ES-I3 (cell line): ENCODE measurements around the gene WDR48.

Experiments
- H3K36me3 ChIP-seq: 2 replicates; pipeline ENCODE4 v1.6.1; 2013; ENCODE audit warnings: mild to moderate bottlenecking, low read length, control low read depth, moderate library complexity; ENCODE audit not compliant: insufficient read depth
- H3K4me1 ChIP-seq: 2 replicates; pipeline ENCODE4 v1.6.1; 2013; ENCODE audit warnings: mild to moderate bottlenecking, control low read depth, low read length; ENCODE audit not compliant: insufficient read depth
- H3K9ac ChIP-seq: 2 replicates; pipeline ENCODE4 v1.6.1; 2013; ENCODE audit warnings: low read depth, mild to moderate bottlenecking, low read length, moderate library complexity
- H3K9me3 ChIP-seq: 2 replicates; pipeline ENCODE4 v1.6.1; 2013; ENCODE audit warnings: mild to moderate bottlenecking, low read length, moderate library complexity; ENCODE audit not compliant: control insufficient read depth, insufficient read depth

WDR48 gene

GRCh38 chr3:39112113-39112512 lies 60.3 kb downstream of the WDR48 start:
- no peaks in the 10 kb centered on the region for H3K36me3 ChIP-seq
- no peak overlapping the region for H3K9ac ChIP-seq
- H3K9me3 ChIP-seq = no peaks in the 10 kb centered on the region
- H3K4me1 ChIP-seq = no peaks in the 10 kb centered on the region

- Histone ChIP-seq H3K9ac (no peak overlapping the region), H3K36me3 (no peaks in the 10 kb centered on the region), H3K4me1 (no peaks in the 10 kb centered on the region), H3K9me3 (no peaks in the 10 kb centered on the region)
Observed at GRCh38 chr3:39112535-39112934, 60.7 kb downstream of the WDR48 start.

- no peaks in the 10 kb centered on the region for H3K9me3 ChIP-seq
- no peaks in the 10 kb centered on the region for H3K4me1 ChIP-seq
- no peaks in the 10 kb centered on the region for H3K36me3 ChIP-seq
- no peak overlapping the region for H3K9ac ChIP-seq
Observed at GRCh38 chr3:39113291-39113690, 61.5 kb downstream of the WDR48 start.

- H3K9ac ChIP-seq = no peak overlapping the region
- no peaks in the 10 kb centered on the region for H3K9me3 ChIP-seq
- no peaks in the 10 kb centered on the region for H3K4me1 ChIP-seq
- no peaks in the 10 kb centered on the region for H3K36me3 ChIP-seq
Observed at GRCh38 chr3:39114456-39114855, 62.6 kb downstream of the WDR48 start.

GRCh38 chr3:39115870-39116269 lies 64.1 kb downstream of the WDR48 start:
- Histone ChIP-seq H3K36me3 (no peaks in the 10 kb centered on the region), H3K9ac (no peak overlapping the region), H3K9me3 (no peaks in the 10 kb centered on the region), H3K4me1 (no peaks in the 10 kb centered on the region)

- no peak overlapping the region for H3K9ac ChIP-seq
- no peaks in the 10 kb centered on the region for H3K4me1 ChIP-seq
- no peaks in the 10 kb centered on the region for H3K9me3 ChIP-seq
- no peaks in the 10 kb centered on the region for H3K36me3 ChIP-seq
Observed at GRCh38 chr3:39118079-39118478, 66.3 kb downstream of the WDR48 start.

GRCh38 chr3:39118931-39119660 lies 67.3 kb downstream of the WDR48 start:
- Histone ChIP-seq H3K9ac (no peak overlapping the region), H3K4me1 (no peaks in the 10 kb centered on the region), H3K9me3 (no peaks in the 10 kb centered on the region)

GRCh38 chr3:39121621-39122020 lies 69.8 kb downstream of the WDR48 start:
- Histone ChIP-seq H3K4me1 (no peaks in the 10 kb centered on the region; the same call in 1 of the 2 replicates), H3K9me3 (no peaks in the 10 kb centered on the region), H3K9ac (no peak overlapping the region), H3K36me3 (no peaks in the 10 kb centered on the region)

More at GRCh38 chr3:39118931-39119660, 67.3 kb downstream of the WDR48 start:
- no peaks in the 10 kb centered on the region for H3K36me3 ChIP-seq

- Histone ChIP-seq H3K36me3 (no peaks in the 10 kb centered on the region), H3K9me3 (no peaks in the 10 kb centered on the region), H3K4me1 (no peaks in the 10 kb centered on the region; the same call in 1 of the 2 replicates), H3K9ac (no peak overlapping the region)
Observed at GRCh38 chr3:39122813-39123212, 71.0 kb downstream of the WDR48 start.

- no peaks in the 10 kb centered on the region for H3K9me3 ChIP-seq
- H3K9ac ChIP-seq = no peak overlapping the region
- H3K36me3 ChIP-seq = no peaks in the 10 kb centered on the region
- H3K4me1 ChIP-seq = no peaks in the 10 kb centered on the region; the same call in 1 of the 2 replicates
Observed at GRCh38 chr3:39124876-39125840, 73.3 kb downstream of the WDR48 start.

- Histone ChIP-seq H3K36me3 (no peaks in the 10 kb centered on the region), H3K4me1 (no peaks in the 10 kb centered on the region; the same call in 1 of the 2 replicates), H3K9me3 (no peaks in the 10 kb centered on the region), H3K9ac (no peak overlapping the region)
Observed at GRCh38 chr3:39125841-39126500, 74.2 kb downstream of the WDR48 start.

- no peaks in the 10 kb centered on the region; the same call in 1 of the 2 replicates for H3K4me1 ChIP-seq
- H3K9ac ChIP-seq = no peak overlapping the region
- no peaks in the 10 kb centered on the region for H3K36me3 ChIP-seq
- H3K9me3 ChIP-seq = no peaks in the 10 kb centered on the region
Observed at GRCh38 chr3:39126532-39127071, 74.8 kb downstream of the WDR48 start.

GRCh38 chr3:39127269-39127907 lies 75.6 kb downstream of the WDR48 start:
- Histone ChIP-seq H3K9me3 (no peaks in the 10 kb centered on the region), H3K9ac (no peak overlapping the region), H3K36me3 (no peaks in the 10 kb centered on the region), H3K4me1 (no peaks in the 10 kb centered on the region; the same call in 1 of the 2 replicates)

GRCh38 chr3:39127908-39128304 lies 76.1 kb downstream of the WDR48 start:
- H3K9ac ChIP-seq = no peak overlapping the region
- H3K36me3 ChIP-seq = no peaks in the 10 kb centered on the region
- H3K9me3 ChIP-seq = no peaks in the 10 kb centered on the region
- no peaks in the 10 kb centered on the region; the same call in 1 of the 2 replicates for H3K4me1 ChIP-seq
